HS-27A (cell line): ENCODE measurements around the gene TKT.

Source experiments
- DNase-seq: peaks from one replicate; pipeline ENCODE4 v3.0.0-alpha.2; 2012; ENCODE audit warnings: low read depth, missing footprints

The TKT gene

GRCh38 chr3:53195602-53196574 lies 59.9 kb downstream of the TKT start:
- no peak for DNase-seq

DNA sequence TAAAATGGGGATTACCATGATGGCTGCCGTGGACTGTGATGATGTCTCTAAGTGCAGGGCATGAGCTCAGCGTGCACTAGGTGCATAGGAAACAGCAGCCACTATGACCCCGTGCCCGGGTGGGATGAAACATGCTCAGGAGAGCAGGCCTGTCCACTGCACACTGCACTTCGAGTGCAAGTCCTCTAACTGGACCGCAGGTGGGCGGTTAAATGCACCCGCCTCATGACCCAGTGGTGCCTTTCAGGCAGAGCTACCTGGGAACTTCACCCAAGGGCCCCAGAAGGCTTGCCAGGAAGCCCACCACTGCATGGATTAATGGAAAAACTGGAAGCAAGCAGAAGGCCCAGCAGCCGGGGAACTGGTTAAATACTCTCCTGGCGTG lies 60.8 kb downstream of the TKT start:
- no peak for DNase-seq

DNA sequence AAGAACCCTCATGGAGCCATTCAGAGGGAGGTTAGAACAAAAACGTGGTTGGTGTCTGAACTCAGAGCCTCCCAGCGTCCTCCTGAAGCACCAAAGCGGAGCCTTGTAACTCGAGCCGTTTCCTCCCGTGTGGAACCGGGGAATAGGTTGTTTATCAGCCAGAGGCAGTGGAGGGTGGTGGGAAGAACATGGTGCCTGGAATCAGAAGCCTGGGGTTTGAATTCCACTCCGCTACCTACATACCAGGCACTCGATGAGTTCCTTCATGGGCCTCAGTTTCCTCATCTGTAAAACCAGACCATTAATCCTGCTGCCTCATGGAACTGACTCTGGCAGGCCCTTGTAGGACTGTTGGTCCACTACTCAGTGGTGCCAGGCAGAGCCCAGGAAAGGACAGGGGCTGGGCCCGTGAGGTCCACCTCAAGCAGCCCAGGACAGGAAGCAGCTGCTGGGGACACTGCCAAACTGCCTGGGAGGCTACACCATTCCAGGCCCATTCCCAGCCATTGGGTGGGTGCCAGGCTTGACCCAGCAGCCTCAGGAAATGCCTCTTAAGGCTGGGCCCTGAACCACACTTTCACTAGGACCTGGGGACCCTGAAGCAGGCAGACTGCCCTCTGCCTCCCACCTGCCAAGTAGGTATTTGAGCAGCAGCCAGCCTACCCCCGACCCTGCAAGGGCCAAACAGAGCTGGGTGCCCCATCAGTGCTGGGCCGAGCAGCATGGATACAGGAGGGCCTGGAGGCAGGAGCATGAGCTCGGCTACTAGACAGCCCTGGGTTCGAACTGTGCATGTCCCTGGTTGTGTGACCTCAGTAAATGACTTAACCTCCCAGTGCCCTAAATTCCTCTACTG lies 61.4 kb downstream of the TKT start:
- no peak for DNase-seq

DNA sequence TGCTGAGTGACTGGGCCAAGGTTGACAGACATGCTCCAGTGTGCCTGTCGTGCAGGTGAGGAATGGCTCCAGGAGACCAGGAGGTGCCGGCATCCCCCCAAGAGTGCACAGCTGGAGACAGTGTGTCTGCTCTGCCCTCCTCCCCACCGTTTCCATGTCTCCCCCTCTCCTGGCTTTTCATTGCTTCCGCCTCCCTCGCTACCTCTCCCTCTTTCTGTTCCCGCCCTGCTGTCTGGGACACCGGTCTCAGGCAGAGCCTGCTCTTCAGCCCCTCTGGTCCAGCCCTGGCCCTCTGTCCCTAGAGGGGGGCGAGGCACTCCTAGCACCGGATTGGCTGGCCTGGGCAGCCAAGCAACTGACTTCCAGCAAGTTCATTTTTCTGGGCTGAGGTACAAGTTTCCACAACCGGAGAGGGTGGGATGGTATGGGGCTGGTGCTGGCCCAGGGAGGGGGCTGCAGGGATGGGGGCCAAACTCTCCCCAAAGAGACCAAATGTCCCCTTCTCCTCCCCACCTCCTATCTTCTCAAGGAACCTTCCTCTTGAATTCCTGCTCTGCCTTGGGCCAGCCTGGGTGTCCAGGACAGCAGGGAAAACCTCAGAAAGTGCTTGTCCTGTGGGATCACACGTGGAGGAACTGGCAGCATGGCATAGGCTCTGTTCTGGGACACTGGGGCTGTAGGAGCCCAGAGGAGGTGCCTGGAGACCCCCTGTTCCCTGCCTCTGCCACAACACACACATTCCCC lies 62.2 kb downstream of the TKT start:
- DNase-seq, result no peak

DNA sequence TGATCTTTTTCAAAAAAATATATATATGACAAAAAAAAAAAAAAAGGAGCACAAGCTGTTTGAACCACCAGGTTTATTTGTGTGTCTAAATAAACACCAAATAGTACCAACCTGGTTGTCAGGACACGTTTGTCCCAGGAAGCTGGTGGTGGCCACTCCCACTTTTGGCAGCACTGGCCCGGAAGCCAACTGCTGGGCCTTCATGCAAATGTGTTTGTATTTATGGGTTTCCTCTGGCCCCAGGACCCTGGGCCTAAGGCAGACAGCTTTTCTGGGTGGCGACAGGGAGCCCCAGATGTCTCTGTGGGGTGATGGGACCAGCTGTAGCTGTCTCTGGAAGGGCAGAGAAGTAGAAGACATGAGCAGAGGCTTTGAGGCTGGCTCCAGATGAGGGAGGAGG lies 63.2 kb downstream of the TKT start:
- DNase-seq, result no peak

GRCh38 chr3:53191836-53192480 lies 63.9 kb downstream of the TKT start:
- DNase-seq, result no peak

GRCh38 chr3:53190659-53191058 lies 65.2 kb downstream of the TKT start:
- no peak for DNase-seq

GRCh38 chr3:53189276-53189675 lies 66.5 kb downstream of the TKT start:
- DNase-seq, result no peak

DNA sequence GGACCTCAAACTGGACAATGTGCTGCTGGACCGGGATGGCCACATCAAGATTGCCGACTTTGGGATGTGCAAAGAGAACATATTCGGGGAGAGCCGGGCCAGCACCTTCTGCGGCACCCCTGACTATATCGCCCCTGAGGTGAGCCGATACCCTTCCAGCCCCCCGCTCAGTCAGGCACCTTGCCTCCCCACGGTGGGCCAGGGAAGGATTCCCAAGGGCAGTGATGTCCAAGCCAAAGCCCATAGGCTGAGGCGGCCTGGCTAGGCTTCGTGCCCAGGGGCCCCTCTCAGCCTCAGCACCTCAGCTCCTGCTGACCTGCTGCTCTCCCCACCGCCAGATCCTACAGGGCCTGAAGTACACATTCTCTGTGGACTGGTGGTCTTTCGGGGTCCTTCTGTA lies 67.1 kb downstream of the TKT start:
- no peak for DNase-seq

DNA sequence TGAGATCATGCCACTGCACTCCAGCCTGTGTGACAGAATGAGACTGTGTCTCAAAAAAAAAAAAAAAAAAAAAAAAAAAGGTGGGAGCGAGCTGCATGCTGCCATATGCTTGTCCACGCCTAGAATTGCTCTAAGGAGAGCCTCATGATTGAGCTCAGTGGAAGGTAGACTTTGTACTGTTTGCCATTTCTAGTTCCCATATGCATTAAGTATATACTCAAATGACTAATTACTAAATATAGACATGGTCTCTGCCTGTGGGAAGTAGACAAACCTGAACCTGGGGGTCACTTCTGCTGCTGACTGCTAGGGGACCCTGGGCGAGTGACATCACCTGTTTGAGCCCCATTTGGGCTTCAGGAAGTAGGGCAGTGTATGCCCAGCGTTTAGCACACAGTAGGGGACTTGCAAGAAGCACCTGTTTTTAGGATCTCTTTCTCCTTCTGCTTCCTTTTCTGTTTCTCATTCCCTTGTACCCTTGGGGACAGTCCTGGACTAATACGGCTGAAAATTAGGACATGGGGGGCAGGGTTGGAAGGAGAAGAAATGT lies 67.6 kb downstream of the TKT start:
- no peak for DNase-seq

GRCh38 chr3:53187430-53187829 lies 68.4 kb downstream of the TKT start:
- no peak for DNase-seq

DNA sequence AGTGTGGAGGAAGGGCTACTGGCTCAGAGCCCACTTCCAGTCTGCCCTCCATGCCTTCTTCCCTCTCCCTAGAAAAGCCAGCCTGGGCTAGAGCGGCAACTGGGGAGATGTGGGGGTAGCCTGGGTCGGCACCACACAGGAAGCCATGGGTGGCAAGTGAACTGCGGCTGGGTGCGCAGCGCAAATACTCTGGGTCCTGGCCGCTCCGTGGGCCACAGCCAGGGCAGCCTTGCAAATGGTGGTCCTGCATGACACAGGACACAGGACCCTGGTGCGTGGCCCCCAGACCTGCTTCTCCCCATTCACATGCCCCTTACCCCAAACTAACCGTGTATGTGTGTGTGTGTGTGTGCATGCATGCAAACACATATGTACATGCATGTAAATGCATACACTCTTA lies 69.1 kb downstream of the TKT start:
- DNase-seq, result no peak

DNA sequence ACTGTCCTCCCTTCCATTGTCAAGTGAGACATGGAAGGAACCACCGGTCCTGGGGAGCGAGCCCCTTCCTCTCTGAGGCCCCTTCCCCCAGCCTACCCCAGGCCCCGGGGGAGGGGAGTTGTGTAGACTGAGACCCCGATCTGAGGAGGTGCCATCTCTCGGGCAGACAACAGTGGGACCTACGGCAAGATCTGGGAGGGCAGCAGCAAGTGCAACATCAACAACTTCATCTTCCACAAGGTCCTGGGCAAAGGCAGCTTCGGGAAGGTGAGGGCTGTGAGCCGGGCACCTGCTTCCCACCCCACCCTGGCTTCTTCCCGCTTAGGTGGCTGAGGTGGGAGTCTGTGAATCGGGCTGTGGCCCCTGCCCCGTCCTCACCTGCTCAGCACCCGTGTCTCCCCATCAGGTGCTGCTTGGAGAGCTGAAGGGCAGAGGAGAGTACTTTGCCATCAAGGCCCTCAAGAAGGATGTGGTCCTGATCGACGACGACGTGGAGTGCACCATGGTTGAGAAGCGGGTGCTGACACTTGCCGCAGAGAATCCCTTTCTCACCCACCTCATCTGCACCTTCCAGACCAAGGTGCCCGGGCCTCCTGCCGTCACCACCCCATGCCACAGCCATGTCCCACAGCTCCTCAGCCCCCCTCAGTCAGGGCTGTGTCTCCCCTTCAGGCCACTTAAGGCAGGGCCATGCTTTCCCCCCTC lies 69.9 kb downstream of the TKT start:
- no peak for DNase-seq

- no peak for DNase-seq
Observed at GRCh38 chr3:53184701-53185100, 71.1 kb downstream of the TKT start.

DNA sequence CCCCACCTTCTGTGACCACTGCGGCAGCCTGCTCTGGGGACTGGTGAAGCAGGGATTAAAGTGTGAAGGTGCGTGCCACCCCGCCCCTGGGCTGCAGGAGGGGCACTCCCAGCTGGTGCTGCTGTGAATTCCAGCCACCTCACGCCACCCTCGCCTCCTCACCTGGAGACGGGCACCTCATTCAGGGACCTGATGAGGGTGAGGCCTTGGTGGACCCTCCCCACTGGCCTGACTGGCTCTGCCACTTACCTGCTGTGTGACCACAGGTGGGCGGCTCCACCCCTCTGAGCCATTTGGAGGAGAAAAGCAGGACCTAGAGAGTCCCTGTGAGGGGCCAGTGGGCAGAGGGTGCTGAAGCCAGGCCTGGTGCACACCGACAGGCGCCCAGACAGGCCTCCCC lies 72.3 kb downstream of the TKT start:
- DNase-seq, result no peak

DNA sequence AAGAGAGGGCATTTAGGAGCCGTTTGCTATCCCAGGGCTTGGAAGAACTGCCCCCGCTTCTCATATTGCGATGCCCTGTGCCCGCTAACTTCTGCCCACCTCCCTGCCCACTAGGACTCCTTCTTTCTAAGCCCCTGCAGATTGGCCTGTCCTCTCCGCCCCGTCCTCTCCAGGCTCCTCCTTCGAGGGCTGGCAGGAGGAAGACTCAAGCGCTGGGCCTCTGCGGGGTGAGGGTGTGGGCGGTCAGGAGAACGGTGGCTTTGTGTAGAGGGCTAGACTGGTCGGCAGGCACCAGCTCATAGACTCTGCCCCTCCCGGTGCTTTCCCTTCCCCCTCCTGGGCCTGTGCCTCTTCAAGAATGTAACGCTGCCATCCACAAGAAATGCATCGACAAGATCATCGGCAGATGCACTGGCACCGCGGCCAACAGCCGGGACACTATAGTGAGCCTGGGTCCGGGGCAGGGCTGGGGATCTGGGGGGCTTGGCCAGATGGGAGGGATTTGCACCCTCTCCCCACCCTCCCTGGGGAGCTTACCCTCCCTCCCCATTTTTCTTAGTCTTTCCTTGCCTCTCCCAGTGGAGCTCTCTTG lies 73.0 kb downstream of the TKT start:
- no peak for DNase-seq

DNA sequence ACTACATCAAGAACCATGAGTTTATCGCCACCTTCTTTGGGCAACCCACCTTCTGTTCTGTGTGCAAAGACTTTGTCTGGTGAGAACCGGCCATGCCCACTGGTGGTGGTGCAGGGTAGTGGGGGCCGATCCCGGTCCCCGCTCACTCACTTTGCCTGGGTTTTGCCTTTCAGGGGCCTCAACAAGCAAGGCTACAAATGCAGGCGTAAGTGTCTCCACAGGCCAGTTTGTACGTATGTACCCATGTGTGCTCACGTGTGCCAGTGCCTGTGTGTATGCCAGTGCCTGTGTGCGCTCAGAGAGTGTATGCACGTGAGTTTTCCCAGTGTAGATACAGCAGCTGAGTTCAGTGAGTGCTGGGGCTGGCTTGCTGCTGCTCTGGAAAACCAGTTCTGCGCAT lies 74.3 kb downstream of the TKT start:
- no peak for DNase-seq

DNA sequence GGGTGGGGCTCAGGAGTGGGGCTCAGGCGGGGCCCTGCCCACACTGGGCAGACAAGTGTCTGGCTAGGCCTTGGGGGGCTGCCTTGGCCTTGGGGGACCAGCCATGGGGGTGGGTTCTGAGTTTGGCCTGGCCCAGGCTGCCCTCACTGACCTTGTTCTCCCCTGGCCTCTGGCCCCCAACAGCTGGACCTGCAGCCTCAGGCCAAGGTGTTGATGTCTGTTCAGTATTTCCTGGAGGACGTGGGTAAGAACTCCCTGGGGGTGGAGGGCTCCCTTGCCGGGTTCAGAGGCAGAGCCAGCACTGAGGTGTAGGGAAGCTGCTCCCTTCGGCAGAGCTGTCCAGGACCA lies 74.8 kb downstream of the TKT start:
- no peak for DNase-seq

- no peak for DNase-seq
Observed at GRCh38 chr3:53180305-53181023, 75.4 kb downstream of the TKT start.

- no peak for DNase-seq
Observed at GRCh38 chr3:53179580-53179979, 76.2 kb downstream of the TKT start.
